ENCODE measurements around the gene NAB1. TPM values are rescaled to one million over a fixed set of nuclear protein-coding genes. Genes with fewer than 3 reads are reported as not detected.
A peak's percentile ranks its signal among the peaks of the same experiment; 100 is the strongest.

NAB1 gene
- total and polyA plus RNA-seq, 4 donors = 35.8 to 88.1 (median 56.5) TPM

DNA sequence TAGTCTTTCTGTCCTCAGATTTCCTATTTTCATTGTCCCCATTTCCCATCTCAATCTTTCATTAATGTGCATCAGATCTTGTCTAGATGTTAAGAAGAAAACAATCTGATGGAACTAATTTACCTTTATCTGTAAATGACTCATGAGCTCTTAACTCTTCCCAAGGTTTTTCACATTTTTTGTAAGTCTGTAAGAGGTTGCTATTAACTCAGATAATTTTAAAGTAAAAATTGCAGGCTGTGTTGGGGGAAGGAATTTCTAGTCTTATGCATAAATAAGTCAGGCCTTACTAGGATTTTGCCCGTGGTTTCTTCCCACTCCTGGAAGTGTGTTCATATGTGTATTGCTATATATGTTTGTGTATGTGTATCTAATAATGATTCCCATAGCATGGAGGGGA, 4.3 kb downstream of the NAB1 start:
- no peak for DNase-seq (ENCODE audit: low read depth in 4 of 6, low spot score in 6 of 6)
- no peaks in the 10 kb centered on the region for H3K9me3 ChIP-seq (ENCODE audit: control insufficient read depth, insufficient read depth, low read length)
- peaks cover 5% of the 10 kb centered on the region for H3K4me1 ChIP-seq (ENCODE audit: control insufficient read depth, insufficient read depth, low read length)
- no peaks in the 10 kb centered on the region for H3K27me3 ChIP-seq (ENCODE audit: control insufficient read depth, insufficient read depth, low read length)
- no peaks in the 10 kb centered on the region for H3K36me3 ChIP-seq (ENCODE audit: control insufficient read depth, insufficient read depth, low read length)
- H3K27ac ChIP-seq (ENCODE audit: low read depth, low read length) = no peak overlapping the region
- H3K4me3 ChIP-seq (ENCODE audit: low read depth, low read length) = no peak overlapping the region
- WGBS (ENCODE audit: insufficient coverage) = 100% methylated on average over 1 of the region's 1 CpG

DNA sequence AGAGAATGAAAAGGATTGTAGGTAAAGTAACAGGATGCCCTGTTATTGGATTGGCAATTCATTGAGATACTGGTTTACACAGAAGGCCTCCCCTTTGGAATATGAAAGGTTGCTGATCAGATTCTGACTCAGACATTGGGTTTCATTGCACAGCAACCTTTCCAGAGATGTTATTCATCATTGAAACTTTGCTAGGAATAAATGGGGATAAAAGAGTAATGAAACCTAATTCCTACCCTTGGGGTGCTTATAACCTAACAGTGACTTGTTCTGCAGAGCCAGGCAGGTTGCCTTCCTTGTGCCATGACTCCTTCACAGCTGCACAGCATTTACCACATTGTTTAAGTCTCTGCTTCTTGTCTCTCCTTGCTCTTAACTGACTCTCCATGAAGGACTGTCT, 5.0 kb downstream of the NAB1 start:
- Histone ChIP-seq H3K4me1 (ENCODE audit: control insufficient read depth, insufficient read depth, low read length) (peaks cover 5% of the 10 kb centered on the region), H3K9me3 (ENCODE audit: control insufficient read depth, insufficient read depth, low read length) (no peaks in the 10 kb centered on the region), H3K36me3 (ENCODE audit: control insufficient read depth, insufficient read depth, low read length) (no peaks in the 10 kb centered on the region), H3K27me3 (ENCODE audit: control insufficient read depth, insufficient read depth, low read length) (no peaks in the 10 kb centered on the region), H3K4me3 (ENCODE audit: low read depth, low read length) (no peak overlapping the region), H3K27ac (ENCODE audit: low read depth, low read length) (no peak overlapping the region)
- DNase-seq (ENCODE audit: low read depth in 4 of 6, low spot score in 6 of 6) = no peak

DNA sequence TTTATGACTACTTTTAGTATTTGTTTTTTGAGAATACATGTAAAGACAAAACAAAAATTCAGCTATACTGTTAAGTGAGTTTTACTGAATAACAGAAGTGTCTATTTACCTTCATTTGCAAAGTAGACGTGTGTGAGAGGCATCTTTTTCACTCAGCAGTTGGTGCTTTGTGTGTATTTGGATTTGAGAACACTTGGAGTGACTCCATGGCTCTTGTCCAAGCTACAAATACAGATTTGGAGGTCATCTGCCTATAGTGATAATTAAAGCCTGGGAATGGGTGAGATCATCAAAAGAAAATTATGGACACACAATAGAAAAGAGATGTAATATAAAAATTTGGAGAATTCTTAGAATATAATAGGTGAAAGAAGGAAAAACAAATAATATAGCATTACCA, 6.2 kb downstream of the NAB1 start:
- Histone ChIP-seq H3K27me3 (ENCODE audit: control insufficient read depth, insufficient read depth, low read length) (no peaks in the 10 kb centered on the region), H3K9me3 (ENCODE audit: control insufficient read depth, insufficient read depth, low read length) (no peaks in the 10 kb centered on the region), H3K4me1 (ENCODE audit: control insufficient read depth, insufficient read depth, low read length) (peaks cover 5% of the 10 kb centered on the region), H3K36me3 (ENCODE audit: control insufficient read depth, insufficient read depth, low read length) (peaks cover 3% of the 10 kb centered on the region), H3K27ac (ENCODE audit: low read depth, low read length) (peak overlapping the region; percentile 22), H3K4me3 (ENCODE audit: low read depth, low read length) (no peak overlapping the region)
- DNase-seq (ENCODE audit: low read depth in 4 of 6, low spot score in 6 of 6) = peak in 2 of 6 donors; percentile 53 to 82
- 33% methylated on average over 1 of the region's 1 CpG for WGBS (ENCODE audit: insufficient coverage)

DNA sequence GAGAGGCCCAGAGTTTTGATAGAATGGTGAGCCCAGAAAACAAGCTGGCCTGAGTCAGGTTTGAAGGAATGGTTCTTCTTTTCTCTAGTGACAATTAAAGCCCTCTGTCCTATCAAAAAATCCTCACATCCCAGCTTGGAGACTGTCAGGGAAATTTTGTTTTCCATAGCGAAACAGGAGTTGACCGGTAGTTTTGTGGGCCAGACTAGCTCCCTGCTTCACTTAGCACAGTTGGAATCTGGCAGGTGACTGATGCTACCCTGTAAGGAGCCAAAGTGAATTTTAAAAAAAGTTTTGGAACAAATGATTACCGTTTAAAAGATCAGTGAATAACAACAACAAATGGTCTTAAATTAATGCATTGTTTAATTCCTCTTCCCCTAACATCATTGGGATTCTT, 6.7 kb downstream of the NAB1 start:
- Histone ChIP-seq H3K27me3 (ENCODE audit: control insufficient read depth, insufficient read depth, low read length) (no peaks in the 10 kb centered on the region), H3K9me3 (ENCODE audit: control insufficient read depth, insufficient read depth, low read length) (no peaks in the 10 kb centered on the region), H3K4me3 (ENCODE audit: low read depth, low read length) (no peak overlapping the region), H3K27ac (ENCODE audit: low read depth, low read length) (peak overlapping the region; percentile 36), H3K4me1 (ENCODE audit: control insufficient read depth, insufficient read depth, low read length) (peaks cover 5% of the 10 kb centered on the region), H3K36me3 (ENCODE audit: control insufficient read depth, insufficient read depth, low read length) (peaks cover 3% of the 10 kb centered on the region)
- WGBS (ENCODE audit: insufficient coverage) = 32% methylated on average over 2 of the region's 3 CpGs
- DNase-seq (ENCODE audit: low read depth in 4 of 6, low spot score in 6 of 6) = peak in 1 of 6 donors; percentile 32

DNA sequence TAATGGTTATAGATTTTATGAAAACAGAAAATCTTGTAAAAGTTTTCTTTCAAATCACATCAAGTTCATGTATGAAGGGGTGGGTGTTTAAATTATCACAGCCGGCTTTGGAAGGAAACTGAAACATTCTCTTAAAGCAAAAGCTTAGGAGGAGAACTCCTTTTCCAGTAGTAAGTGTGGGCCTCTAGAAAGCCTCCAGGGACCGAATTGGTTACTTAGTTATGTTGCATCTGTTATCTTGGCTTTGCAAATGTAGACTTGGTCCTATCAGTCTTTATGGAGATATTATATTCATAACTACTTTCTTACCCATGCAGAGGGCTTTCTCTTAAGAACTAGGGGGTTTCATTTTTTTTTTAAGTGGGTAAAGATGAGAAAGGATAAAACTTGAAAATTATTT, 7.4 kb downstream of the NAB1 start:
- Histone ChIP-seq H3K27ac (ENCODE audit: low read depth, low read length) (peak overlapping the region; percentile 36), H3K27me3 (ENCODE audit: control insufficient read depth, insufficient read depth, low read length) (no peaks in the 10 kb centered on the region), H3K36me3 (ENCODE audit: control insufficient read depth, insufficient read depth, low read length) (peaks cover 3% of the 10 kb centered on the region), H3K9me3 (ENCODE audit: control insufficient read depth, insufficient read depth, low read length) (no peaks in the 10 kb centered on the region), H3K4me1 (ENCODE audit: control insufficient read depth, insufficient read depth, low read length) (peaks cover 5% of the 10 kb centered on the region), H3K4me3 (ENCODE audit: low read depth, low read length) (no peak overlapping the region)
- no peak for DNase-seq (ENCODE audit: low read depth in 4 of 6, low spot score in 6 of 6)
- no CpG with 5 or more reads among the region's 2 CpGs for WGBS (ENCODE audit: insufficient coverage)

DNA sequence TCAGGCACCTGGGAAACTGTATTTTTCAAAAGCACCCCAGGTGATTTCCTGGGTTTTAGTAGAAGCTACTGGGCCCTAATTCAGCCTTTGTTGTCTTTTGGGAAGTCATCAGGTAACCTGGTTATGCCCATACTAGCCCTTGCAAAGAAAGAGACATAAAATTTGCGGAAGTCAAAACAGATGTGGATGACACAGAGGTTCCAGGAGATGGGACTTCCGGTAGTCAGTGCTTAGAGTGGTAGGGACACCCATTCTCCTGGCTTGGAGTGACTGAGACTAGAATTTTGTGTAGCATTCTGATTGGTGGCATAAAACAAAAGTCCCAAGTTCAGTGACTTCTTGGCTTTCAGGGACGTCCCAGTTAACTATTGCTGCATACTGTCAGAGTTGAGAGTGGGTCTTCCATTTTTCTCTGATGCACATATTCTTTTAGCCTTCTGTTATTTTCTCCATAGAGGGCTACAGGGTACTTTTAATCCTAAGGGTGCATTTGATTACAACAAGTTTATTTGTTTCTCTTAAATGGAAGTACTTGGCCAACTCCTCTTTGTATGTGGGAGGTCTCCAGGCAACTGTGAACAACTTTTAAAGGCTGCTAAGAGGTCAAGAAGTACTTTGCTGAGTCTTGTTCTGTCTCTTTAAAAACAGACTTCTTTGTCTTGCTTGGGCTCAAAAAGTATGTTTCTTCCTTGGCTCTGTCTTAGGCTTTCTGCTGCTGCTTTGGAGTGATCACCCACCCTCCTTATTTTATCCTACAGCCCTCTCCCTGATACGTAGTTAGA, 8.8 kb downstream of the NAB1 start:
- no peaks in the 10 kb centered on the region for H3K27me3 ChIP-seq (ENCODE audit: control insufficient read depth, insufficient read depth, low read length)
- DNase-seq (ENCODE audit: low read depth in 4 of 6, low spot score in 6 of 6) = peak in 2 of 6 donors; percentile 47 to 50
- 75% methylated on average over 3 of the region's 4 CpGs for WGBS (ENCODE audit: insufficient coverage)
- H3K4me3 ChIP-seq (ENCODE audit: low read depth, low read length) = no peak overlapping the region
- H3K9me3 ChIP-seq (ENCODE audit: control insufficient read depth, insufficient read depth, low read length) = no peaks in the 10 kb centered on the region
- peaks cover 3% of the 10 kb centered on the region for H3K36me3 ChIP-seq (ENCODE audit: control insufficient read depth, insufficient read depth, low read length)
- peaks cover 5% of the 10 kb centered on the region for H3K4me1 ChIP-seq (ENCODE audit: control insufficient read depth, insufficient read depth, low read length)
- no peak overlapping the region for H3K27ac ChIP-seq (ENCODE audit: low read depth, low read length)

DNA sequence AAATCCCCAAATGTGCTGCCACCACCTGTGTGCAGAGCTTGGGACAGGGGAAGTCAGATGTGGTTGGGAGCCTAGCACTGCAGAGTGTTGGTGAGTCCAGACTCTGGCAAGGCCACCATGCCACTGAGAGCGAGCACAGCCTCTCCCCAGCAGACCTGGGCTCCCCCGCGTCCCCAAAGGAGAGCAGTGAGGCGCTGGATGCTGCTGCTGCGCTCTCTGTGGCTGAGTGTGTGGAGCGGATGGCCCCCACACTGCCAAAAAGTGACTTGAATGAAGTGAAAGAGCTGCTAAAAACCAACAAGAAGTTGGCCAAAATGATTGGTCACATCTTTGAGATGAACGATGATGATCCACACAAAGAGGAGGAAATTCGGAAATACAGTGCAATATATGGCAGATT, 10.7 kb downstream of the NAB1 start:
- H3K4me1 ChIP-seq (ENCODE audit: control insufficient read depth, insufficient read depth, low read length) = no peaks in the 10 kb centered on the region
- H3K9me3 ChIP-seq (ENCODE audit: control insufficient read depth, insufficient read depth, low read length) = no peaks in the 10 kb centered on the region
- peaks cover 5% of the 10 kb centered on the region for H3K36me3 ChIP-seq (ENCODE audit: control insufficient read depth, insufficient read depth, low read length)
- H3K27me3 ChIP-seq (ENCODE audit: control insufficient read depth, insufficient read depth, low read length) = no peaks in the 10 kb centered on the region
- 100% methylated on average over 8 of the region's 8 CpGs for WGBS (ENCODE audit: insufficient coverage)
- DNase-seq (ENCODE audit: low read depth in 4 of 6, low spot score in 6 of 6) = no peak
- no peak overlapping the region for H3K27ac ChIP-seq (ENCODE audit: low read depth, low read length)
- no peak overlapping the region for H3K4me3 ChIP-seq (ENCODE audit: low read depth, low read length)

DNA sequence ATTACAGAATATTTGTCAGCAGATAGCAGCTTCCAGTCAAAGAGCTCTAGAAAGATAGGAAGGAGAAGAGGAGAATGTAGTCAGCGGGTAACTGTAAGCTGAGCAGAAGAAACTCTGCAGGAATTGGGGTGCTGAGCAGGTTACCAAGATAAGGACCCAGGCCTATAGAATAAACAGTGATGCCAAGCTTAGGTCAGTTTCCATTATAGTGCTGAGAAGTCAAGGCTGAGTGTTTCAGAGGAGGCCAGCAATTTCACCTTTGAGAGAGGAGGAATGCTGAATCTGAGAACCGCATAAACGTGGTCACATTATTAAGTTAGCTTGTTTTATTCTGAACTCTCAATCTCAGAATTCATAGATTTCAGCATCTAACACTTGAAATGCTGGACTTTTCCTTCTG, 13.9 kb downstream of the NAB1 start:
- no peak overlapping the region for H3K27ac ChIP-seq (ENCODE audit: low read depth, low read length)
- H3K27me3 ChIP-seq (ENCODE audit: control insufficient read depth, insufficient read depth, low read length) = no peaks in the 10 kb centered on the region
- H3K9me3 ChIP-seq (ENCODE audit: control insufficient read depth, insufficient read depth, low read length) = no peaks in the 10 kb centered on the region
- H3K4me1 ChIP-seq (ENCODE audit: control insufficient read depth, insufficient read depth, low read length) = no peaks in the 10 kb centered on the region
- no peak for DNase-seq (ENCODE audit: low read depth in 4 of 6, low spot score in 6 of 6)
- H3K36me3 ChIP-seq (ENCODE audit: control insufficient read depth, insufficient read depth, low read length) = peaks cover 5% of the 10 kb centered on the region
- H3K4me3 ChIP-seq (ENCODE audit: low read depth, low read length) = no peak overlapping the region
- WGBS (ENCODE audit: insufficient coverage) = 92% methylated on average over 1 of the region's 3 CpGs

DNA sequence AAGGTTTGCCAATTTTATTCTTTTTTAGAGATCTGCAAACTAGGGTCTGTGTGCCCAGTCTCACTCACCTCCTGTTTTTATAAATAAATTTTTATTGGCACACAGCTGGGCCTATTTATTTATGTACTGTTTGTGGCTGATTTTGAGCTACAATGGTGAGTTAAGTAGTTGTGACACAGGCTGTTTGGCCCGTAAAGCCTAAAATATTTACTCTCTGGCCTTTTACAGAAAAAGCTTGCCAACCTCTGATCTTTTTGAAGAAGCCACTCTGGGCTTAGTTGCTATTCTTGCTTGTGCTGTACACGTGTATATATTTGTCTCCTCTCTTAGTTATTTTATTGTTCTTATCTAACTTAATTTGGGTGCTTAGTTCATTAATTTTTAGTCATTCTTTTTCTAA, 14.5 kb downstream of the NAB1 start:
- Histone ChIP-seq H3K4me1 (ENCODE audit: control insufficient read depth, insufficient read depth, low read length) (no peaks in the 10 kb centered on the region), H3K27ac (ENCODE audit: low read depth, low read length) (no peak overlapping the region), H3K27me3 (ENCODE audit: control insufficient read depth, insufficient read depth, low read length) (no peaks in the 10 kb centered on the region), H3K9me3 (ENCODE audit: control insufficient read depth, insufficient read depth, low read length) (no peaks in the 10 kb centered on the region), H3K4me3 (ENCODE audit: low read depth, low read length) (no peak overlapping the region), H3K36me3 (ENCODE audit: control insufficient read depth, insufficient read depth, low read length) (peaks cover 5% of the 10 kb centered on the region)
- WGBS (ENCODE audit: insufficient coverage) = no CpG with 5 or more reads among the region's 2 CpGs
- DNase-seq (ENCODE audit: low read depth in 4 of 6, low spot score in 6 of 6) = no peak

DNA sequence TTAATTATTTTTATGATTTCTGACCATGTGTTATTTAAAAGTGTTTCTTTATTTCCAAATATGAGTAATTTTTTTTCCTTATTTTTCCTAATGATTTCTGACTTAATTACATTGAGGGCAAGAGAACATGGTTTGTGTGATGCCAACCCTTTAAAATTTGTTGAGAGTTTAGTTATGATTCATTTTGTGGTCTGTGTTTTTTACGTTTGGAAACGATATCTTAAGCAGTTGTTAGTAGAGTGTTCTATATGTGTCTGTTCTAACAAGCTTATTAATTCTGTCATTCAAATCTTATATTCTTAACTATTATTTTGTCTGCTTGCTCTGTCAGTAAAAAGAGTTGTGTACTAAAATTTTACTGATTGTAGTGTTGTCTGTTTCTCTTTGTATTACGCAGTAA, 15.0 kb downstream of the NAB1 start:
- no peaks in the 10 kb centered on the region for H3K27me3 ChIP-seq (ENCODE audit: control insufficient read depth, insufficient read depth, low read length)
- no peak overlapping the region for H3K27ac ChIP-seq (ENCODE audit: low read depth, low read length)
- no peaks in the 10 kb centered on the region for H3K9me3 ChIP-seq (ENCODE audit: control insufficient read depth, insufficient read depth, low read length)
- no CpG with 5 or more reads among the region's 3 CpGs for WGBS (ENCODE audit: insufficient coverage)
- no peaks in the 10 kb centered on the region for H3K4me1 ChIP-seq (ENCODE audit: control insufficient read depth, insufficient read depth, low read length)
- no peak overlapping the region for H3K4me3 ChIP-seq (ENCODE audit: low read depth, low read length)
- DNase-seq (ENCODE audit: low read depth in 4 of 6, low spot score in 6 of 6) = no peak
- peaks cover 5% of the 10 kb centered on the region for H3K36me3 ChIP-seq (ENCODE audit: control insufficient read depth, insufficient read depth, low read length)

All from spinal cord (tissue), 10 donors.